HG02678 (cell line): ENCODE data around the gene KDM2B.
"Not testable (repeated sequence)": the region's sequence is repeated elsewhere in the genome, so short reads cannot be mapped to it uniquely, and the experiment has no call there.

Experiments
- ATAC-seq: cut with Tn5 transposase; IDR thresholded peaks from one replicate; pipeline ENCODE4 v1.9.1; 2021; ENCODE audit warnings: mild to moderate bottlenecking, moderate library complexity; ENCODE audit not compliant: unreplicated experiment

KDM2B gene

GRCh38 chr12:121590476-121591143 lies 9.8 kb upstream of the KDM2B start:
- peak; percentile 53 for ATAC-seq

GRCh38 chr12:121584885-121585284 lies 4.1 kb upstream of the KDM2B start:
- ATAC-seq, result not testable (repeated sequence)

GRCh38 chr12:121583334-121583661 lies 2.5 kb upstream of the KDM2B start:
- ATAC-seq, result not testable (repeated sequence)

GRCh38 chr12:121582583-121583333 lies 1.9 kb upstream of the KDM2B start:
- no peak for ATAC-seq

GRCh38 chr12:121581686-121582429 lies 1.0 kb upstream of the KDM2B start:
- no peak for ATAC-seq

- no peak for ATAC-seq
Observed at GRCh38 chr12:121579981-121580868, 598 bp downstream of the KDM2B start.

GRCh38 chr12:121579190-121579791 lies 1.5 kb downstream of the KDM2B start:
- ATAC-seq, result no peak

- ATAC-seq, result no peak
Observed at GRCh38 chr12:121578230-121579189, 2.3 kb downstream of the KDM2B start.

GRCh38 chr12:121577443-121578180 lies 3.2 kb downstream of the KDM2B start:
- no peak for ATAC-seq

GRCh38 chr12:121576851-121577391 lies 3.9 kb downstream of the KDM2B start:
- ATAC-seq, result no peak

- ATAC-seq, result no peak
Observed at GRCh38 chr12:121575952-121576625, 4.7 kb downstream of the KDM2B start.

GRCh38 chr12:121575051-121575450 lies 5.8 kb downstream of the KDM2B start:
- ATAC-seq, result no peak

GRCh38 chr12:121574025-121574424 lies 6.8 kb downstream of the KDM2B start:
- ATAC-seq, result no peak

GRCh38 chr12:121571920-121572319 lies 8.9 kb downstream of the KDM2B start:
- ATAC-seq, result no peak

- ATAC-seq, result no peak
Observed at GRCh38 chr12:121570467-121571283, 10.1 kb downstream of the KDM2B start.

- no peak for ATAC-seq
Observed at GRCh38 chr12:121568971-121569751, 11.7 kb downstream of the KDM2B start.
